GM10266 (cell line): ENCODE results near the gene AIF1.

Source experiments
- DNase-seq: peaks from one replicate; pipeline ENCODE4 v3.0.0; 2012; ENCODE audit errors: extremely low spot score
- CTCF ChIP-seq: IDR thresholded peaks from 2 replicates; pipeline ENCODE4 v1.5.1; 2012; ENCODE audit warnings: mild to moderate bottlenecking, low read depth; ENCODE audit not compliant: control insufficient read depth, insufficient read depth; ENCODE audit errors: missing control alignments

AIF1 gene

GRCh38 chr6:31614684-31615578 is at the start of gene AIF1:
TSS of gene AIF1 (plus strand) at chr6:31615234. CDS start at chr6:31615330, 96 bp downstream.
- no peak for TF ChIP-seq CTCF
- no peak for DNase-seq

- DNase-seq: no peak
- TF ChIP-seq CTCF: no peak
Observed at GRCh38 chr6:31567531-31568370, 47.3 kb upstream of the AIF1 start.

GRCh38 chr6:31568537-31568961 is 46.5 kb upstream of the AIF1 start:
- no peak for TF ChIP-seq CTCF
- DNase-seq: peak; percentile 67

GRCh38 chr6:31569861-31570536 is 45.0 kb upstream of the AIF1 start:
- DNase-seq: no peak
- TF ChIP-seq CTCF: no peak

- DNase-seq: no peak
- TF ChIP-seq CTCF: no peak
Observed at GRCh38 chr6:31572041-31572911, 42.8 kb upstream of the AIF1 start, which contains the start of gene LTA. TSS of gene LTA (plus strand) at chr6:31572289. CDS start at chr6:31572743, 454 bp downstream.
